ENCODE results near the gene HOXC6.
"Not testable (repeated sequence)": the region's sequence is repeated elsewhere in the genome, so short reads cannot be mapped to it uniquely, and the experiment has no call there.

The HOXC6 gene

DNA sequence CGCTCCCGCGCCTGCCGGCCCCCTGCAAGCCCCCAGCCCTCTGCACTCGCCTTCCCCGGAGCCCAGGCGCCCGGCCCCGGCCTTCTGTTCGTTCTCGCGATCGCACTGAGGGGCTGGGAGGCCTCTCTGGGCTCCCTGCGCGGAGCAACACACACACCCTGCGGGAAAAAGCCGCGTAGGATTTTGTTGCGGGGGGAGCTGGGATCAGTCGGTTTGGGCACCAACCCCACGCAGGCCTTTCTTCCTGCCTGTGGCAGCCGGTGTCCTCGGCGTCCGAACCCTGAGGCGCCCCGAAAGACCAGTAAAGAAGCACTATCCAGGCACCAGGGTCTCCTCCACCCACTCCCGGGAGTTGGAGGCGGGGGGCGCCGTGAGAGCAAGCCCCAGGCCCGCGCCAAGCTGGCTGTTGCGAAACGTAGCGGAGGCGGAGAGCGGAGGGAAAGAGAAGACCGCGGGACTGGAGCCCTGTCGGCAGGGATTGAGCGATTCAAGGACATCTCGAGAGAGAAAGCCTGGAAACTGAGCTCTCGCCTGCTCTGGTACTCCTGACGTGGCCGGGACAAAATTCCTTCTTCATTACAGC, 2.7 kb downstream of the HOXC6 start:
- DNase-seq = no peak

DNA sequence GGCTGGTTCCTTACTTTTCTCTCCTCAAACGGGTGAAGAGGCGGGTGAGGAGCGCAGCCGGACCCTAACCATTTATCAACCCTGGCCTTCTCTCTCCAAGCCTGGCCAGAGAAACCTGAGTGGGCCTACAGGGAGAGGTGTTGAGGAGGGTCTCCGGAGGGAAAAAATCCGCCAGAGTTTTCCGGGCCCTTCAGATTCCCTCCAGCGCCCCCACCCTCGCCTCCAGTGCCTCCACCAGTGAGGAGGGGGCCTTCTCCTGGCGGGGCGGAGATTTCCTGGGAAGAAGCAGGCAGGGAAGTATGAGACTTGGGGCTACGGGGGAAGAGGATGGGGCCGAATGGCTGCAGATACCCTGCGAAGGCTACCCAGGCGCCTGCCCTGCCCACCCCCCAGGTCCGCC, 3.2 kb downstream of the HOXC6 start:
- no peak for DNase-seq

DNA sequence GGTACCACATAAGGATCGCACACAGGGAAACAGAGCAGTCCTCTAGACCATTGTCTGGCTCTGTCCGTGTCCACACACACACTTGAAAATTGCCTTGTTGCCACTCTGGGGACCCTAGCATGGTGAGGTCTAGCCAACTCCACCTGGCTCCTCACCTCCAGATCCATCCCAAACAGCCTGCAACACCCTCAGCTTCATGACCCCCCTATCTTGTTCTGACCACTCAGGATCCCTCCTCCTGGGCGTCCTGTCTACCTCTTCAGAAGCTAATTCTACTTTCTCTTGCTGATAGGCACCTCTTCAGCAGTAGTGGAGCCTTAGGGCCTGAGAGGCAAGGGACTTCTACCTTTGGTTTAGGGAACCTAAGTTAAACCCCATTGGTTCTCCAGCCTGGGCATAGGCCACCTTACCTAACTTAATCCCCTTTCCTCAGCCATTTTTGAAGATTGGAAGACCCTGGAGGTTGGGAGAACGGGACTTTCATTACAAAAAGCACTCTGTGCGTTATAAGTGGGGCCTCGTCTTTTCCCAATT, 3.9 kb downstream of the HOXC6 start:
- DNase-seq = no peak

DNA sequence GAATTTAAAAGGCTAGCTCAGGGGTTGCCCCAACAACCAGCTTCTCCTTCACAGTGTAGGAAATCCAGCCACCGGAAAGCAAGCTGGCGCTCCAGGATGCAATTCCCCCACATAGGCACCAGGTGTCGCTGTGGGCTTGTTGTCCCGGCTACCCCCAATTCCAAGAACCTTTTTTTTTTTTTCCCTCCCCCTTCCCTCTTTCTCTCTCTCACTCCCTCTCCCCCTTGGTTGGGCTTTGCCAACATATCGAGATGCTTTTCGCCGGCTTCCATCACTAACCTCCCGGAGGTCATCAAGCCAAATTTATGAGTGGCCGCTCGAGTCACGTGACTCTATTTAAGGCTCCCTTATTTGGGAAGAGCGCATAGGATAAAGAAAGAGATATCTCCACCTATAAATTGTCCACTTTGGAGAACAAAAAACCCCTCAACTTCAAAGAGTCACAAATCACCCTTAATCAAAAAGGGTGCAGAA, 4.4 kb downstream of the HOXC6 start, which contains the start of gene HOXC5:
Gene HOXC5, plus strand, starts transcription at position 424 of the 474 bp plus-strand sequence. CDS start 73 bp downstream, outside the sequence.
- DNase-seq = peak; percentile 68 to 74

DNA sequence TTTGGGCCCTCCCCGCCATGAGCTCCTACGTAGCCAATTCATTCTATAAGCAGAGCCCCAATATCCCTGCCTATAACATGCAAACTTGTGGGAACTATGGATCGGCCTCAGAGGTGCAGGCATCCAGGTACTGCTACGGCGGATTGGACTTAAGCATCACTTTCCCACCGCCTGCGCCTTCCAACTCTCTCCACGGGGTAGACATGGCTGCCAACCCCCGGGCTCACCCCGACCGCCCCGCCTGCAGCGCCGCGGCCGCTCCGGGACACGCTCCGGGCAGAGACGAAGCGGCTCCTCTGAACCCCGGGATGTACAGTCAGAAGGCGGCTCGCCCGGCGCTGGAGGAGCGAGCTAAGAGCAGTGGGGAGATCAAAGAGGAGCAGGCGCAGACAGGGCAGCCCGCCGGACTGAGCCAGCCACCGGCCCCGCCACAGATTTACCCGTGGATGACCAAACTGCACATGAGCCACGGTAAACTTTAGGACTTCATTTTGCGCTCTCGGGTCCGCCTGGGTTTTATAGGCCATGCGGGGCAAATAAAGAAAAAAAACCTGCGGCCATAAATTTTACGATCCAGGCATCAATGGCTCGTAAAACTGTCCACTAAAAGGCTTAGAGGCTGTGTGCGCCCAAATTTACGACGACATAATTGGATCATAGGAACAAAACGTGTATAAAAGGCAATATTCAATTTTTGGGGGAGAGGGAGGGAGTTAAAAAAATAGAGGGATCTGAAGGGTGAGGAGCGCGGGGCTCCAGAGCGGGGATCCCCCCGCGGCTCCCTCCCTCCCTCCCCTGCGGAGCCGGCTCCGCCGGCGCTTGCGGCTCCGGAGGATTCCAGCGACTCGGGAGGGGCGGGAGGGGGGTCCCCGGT, 5.1 kb downstream of the HOXC6 start:
- no peak for DNase-seq

DNA sequence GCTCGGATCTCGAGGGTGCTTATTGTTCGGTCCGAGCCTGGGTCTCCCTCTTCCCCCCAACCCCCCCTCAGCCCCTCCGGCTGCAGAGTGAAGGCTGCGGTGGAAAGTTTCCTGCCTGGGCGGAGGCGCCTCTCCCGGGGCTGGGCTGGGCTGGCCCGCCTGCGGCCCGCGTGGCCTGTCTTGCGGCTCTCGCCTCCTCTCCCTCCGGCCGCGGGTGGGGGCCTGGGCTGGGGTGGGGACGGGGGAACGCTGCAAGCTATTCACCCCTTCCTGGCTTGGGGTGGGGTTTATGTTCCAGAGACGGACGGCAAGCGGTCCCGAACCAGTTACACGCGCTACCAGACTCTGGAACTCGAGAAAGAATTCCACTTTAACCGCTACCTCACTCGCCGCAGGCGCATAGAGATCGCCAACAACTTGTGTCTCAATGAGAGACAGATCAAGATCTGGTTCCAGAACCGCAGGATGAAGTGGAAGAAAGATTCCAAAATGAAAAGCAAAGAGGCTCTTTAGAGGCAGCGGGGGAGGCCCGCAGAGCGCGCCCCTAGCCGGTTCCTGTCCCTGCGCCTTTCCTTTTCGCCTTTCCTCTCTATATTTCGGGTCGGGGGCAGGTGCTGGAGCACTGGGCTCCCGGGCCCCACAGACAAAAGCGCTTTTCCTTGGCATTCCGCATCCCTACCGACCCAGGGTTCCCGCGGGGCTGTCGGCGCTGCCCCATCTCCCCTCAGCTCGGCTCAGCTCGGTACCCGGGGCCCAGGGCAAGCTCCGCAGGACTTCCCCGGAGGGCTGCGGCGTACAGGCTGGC, 5.9 kb downstream of the HOXC6 start:
- no peak for DNase-seq

DNA sequence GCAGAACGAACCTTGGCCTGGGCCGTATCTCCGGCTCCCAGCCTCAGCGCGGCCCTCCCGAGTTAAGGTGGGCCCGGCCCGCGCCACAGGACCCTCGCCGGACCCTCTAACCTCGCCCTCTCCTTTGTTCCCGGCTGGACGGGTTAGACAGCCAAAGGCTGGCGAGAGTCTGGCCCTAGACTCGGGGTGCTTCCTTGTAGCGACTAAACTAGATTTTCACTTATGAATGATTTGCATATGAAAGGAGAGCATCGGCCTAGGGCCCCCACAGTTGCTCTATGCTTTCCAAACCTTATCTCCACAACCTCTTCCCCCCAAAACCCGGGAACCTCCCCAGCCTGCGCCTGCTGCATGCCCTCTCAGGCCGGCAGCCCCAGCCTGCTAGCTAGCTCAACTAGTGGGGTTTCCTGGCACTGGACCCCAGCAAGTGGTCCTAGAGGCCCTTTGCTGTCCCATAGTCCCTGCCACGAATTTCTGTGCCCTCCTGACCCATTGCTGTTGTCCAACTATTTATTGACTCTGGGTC, 6.6 kb downstream of the HOXC6 start:
- no peak for DNase-seq

DNA sequence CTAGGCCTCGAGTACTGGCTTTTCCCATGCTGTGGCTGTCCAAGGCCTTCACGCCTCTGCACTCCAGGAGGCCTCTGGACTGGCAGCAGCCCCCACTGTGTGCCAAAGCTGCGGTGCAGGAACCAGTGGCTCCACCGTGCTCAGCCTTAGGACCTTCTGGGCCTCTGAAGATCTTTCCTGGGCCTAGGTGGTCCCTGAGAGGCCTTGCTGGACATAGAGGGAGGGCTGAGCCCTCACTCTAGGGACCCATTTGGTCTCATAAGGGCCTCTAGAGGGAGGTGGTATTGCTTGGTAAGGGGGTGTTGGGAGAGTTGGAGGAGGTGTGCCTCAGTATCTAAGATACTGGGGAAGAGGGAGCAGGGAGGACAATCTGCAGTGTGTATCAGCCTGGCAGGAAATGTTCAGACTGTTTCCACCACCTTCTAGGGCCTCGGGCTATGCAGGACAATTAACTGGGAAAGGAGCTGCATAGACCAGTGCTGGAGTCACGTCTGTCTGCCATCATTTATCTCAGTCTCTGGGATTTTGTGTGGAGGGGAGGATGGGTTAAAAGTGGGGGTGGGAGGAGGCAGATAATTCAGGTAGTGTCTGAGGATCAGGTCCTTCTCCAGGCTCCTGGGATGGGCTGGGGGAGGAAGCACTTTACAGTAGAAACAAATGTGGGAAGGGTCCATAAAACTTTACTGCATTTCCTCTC, 7.5 kb downstream of the HOXC6 start:
- DNase-seq = no peak

DNA sequence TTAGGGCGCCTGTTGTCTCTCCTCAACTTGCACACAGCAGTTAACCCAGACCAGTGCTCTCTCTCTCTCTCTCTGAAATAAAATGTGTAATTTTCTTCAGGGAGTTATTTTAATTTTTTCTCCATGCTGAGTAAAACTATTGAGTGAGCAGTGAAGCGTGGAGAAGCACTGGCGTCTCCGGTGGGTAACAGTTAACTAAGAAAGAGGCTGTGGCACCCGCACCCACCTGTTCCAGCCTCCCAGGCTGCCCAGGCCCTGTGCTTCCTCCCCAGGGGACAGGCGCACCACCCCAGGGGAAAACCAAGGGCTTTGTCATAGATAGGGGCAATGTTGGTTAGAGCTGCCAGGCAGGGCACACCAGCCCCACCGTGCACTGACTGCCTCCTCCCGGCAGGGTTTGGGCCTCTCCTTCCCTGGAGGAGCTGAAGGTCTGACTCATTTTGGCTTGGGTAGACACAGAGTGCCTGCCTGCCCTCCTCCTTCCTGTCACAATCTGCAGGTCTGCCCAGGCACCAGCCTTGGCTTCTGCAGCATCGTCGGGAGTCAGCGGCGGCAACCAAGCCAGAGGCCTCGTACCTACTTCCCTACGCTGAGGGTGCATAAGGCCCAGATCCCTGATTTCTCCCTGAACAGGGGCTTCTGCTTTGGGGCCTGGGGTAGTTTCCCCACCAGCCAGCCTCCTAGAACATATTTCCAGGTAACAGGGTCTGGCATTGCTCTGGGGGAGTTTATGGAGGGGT, 8.6 kb downstream of the HOXC6 start:
- DNase-seq = no peak

DNA sequence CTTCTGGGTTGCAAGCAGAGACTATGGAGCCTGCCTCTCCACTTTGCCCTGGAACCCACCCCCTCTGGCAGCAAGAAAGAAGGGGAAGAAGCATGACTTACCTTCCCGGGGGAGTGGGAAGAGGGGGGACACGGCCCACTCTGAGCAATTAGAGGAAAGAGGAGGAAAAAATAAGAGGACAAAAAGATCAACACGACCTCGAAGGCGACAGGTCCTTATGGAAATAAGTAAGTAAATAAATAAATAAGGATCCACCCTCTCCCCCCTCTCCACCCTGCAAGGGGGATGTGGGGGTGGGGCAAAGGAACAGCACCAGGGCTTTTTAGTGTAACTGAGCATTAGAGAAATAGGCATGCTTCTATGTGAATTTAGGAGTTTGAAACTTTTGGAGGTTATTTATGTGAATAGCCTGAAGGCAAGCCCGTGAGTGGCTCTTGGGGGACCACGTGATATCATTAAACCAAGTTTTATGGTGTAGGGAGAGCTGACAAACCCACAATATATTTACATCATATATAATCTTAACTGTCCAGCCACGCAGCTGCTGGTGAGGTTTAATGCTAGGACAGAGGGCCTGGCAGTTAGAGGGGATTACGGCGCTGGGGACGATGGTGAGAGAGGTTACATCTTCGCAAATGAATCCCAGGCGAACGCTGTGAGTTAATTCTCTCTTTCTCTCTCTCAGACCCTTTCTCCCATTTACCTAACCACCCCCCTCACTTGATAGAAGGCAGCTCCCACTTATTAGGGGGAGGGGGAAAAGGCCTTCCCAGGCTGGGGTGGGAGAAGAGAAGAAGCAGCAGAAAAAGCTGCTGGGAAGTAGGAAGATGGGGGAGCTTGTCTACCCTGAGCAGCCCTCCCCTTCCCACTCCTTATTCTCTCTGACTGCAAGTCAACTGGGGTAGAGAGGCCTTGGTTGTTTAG, 9.4 kb downstream of the HOXC6 start:
- DNase-seq = no peak

DNA sequence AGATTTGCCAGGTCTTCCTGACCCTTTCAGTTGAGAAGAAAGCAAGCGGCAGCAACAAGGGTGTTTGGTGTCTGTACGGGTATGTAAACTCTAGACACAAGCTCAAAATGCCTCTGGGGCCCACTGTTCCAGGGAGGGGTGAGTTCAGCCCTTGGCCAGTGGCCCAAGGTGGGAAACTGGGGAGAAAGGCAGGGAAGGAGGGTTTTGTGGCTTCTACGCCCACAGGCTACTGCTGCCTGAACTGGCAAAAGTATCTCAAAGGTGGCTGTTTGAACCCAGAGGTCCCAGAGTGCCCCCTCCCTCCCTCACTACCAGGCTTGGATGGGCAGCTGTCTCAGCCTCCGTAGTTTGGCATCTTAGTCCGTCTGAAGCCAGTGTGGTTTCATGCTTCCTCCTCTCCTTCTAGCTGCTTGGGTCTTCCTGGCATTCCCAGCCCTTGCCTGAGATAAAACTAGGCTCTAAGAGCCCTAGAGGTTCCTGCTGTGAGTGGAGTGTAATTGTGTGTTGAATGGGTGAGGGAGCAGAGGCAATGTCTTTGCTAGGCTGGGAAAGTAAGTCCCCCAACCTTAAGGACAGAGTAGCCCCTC, 10.1 kb downstream of the HOXC6 start:
- DNase-seq = no peak

DNA sequence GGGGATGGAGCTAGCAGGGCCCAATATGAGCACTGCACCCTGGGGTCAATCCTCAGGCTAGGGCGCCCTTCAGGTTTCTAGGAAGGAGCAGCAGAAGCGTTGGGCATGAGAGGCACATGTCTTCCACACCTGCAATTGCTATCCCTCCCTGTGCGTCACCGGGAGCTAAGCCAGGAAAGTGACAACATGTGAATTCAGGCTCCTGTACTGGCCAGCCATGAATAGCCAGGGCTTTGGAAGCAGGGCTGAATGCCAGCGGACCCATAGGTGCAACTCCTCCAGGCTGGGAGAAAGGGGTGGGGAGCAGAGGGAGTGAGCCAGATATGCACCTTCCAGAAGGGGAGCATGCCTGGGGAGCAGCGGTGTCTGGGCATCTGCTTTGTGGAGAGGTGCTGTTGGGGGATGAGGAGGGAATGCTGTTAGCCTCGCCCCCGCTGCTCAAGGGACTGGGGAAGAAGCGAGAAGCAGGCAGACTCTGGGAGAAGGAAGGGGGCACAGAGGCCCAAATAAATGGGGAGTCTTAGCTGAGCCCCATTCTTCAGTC, 10.7 kb downstream of the HOXC6 start:
- DNase-seq = no peak

DNA sequence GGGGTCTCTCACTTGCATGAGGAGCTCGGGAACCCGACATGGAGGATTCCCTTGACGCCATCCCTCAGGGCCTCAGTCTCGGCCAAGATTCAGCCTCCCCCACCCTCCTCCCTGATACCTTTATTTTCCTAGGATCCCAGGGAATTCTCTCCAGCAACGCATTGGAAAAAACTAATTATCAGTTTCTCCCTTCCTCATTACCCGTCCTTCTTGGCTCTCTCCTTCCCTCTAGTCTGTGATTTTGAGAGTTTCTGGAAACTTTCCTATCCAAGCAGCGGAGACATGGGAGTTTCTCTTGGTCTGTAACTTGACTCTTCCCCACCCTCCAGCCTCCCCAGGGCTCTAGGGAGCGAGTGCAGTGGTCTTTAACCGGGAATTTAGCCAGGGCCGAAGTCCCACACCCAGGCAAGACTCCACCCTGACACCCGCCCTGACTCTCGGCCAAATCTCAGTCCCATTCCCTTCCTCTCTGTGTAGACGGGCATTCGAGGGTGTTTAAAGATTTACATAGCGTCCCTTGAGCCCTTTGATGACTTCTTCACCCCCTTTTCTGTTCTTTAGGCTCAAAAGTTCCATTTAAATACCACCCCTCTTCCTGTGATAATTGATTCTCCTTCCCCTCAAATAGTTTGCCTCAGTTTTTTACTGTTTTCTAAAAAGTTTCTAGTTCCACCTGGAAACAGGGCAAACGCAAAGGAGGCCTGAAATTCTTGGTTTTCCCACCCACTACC, 11.3 kb downstream of the HOXC6 start:
- no peak for DNase-seq

DNA sequence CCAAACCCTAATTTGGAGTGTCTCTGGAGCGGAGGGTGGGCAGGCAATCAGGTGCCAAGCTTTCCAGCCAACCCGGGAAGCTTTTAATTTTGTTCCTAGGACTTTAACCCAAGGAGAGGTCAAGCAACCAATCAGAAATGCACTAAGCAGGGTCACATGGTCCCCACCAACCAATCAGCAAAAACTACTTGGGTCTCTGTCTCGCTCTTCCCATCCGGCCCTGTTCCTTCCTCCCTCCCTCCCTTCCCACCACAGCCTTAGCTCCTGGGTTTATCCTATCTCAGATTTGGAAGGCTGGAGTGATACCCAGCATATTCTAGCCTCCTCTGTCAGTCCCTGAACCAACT, 11.9 kb downstream of the HOXC6 start:
- no peak for DNase-seq

DNA sequence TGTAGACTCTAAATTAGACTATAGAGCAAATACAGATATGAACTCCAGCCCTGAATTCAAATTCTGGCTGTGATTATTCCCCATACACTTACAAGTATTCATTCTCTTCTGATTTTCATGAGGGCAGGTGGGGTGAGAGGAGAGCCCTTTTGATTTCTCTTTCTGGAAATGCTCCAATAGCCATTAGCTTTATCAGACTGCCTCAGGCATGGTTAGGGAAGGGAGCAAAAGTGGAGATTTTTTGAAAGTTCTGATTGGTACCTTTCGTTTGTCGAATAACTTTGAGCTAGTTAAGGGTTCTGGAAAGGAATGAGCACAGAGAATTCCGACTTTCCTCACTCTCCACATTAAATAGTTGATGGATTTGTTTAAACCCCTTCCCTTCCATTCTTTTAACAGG, 12.4 kb downstream of the HOXC6 start:
- no peak for DNase-seq

DNA sequence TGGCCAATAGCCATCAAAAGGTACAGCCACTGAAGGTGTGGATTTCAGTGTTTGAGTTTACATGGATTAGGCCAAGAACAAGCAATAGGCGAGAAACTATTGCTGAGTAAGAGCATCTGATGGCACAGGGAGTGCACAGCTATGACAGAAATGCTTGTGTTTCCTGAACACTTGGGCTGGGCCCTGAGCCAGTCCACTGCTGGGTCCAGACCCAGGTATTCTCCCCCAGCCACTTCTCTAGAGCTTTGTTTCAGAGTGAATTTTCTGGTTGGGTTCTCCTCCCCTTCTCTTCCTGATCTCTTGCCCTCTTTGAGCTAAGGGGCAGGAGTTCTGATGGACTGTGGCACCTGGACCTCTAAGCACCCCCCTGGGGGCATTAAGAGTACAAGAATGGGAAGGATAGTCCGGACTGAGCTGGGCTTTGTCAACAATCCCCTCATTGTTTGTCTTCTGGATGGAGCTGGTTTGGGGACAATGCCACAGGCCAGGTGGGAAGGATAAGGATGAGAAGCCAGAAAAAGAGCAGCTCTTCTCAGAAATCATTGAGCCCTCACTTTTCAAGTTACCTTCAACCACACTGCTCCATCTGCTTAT, 13.0 kb downstream of the HOXC6 start:
- no peak for DNase-seq

DNA sequence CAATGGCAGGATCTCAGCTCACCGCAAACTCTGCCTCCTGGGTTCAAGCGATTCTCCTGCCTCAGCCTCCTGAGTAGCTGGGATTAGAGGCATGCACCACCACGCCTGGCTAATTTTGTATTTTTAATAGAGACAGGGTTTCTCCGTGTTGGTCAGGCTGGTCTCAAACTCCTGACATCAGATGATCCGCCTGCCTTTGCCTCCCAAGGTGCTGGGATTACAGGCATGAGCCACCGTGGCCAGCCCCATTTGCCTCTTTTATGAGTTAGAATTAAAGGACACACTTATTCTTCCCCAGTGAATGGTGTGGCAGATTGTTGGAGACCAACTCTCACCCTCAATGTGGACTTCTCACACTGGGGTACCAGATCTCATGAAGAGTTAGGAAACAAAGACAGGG, 13.8 kb downstream of the HOXC6 start:
- not testable (repeated sequence) for DNase-seq
